NCI-H2227 (cell line): Measurements from ENCODE around the gene YIPF3.
A peak's percentile ranks its signal among the peaks of the same experiment; 100 is the strongest.
"Not testable (repeated sequence)": the region's sequence is repeated elsewhere in the genome, so short reads cannot be mapped to it uniquely, and the experiment has no call there.

Experiments used
- DNase-seq: peaks from one replicate; lab custom pipeline; 2025; ENCODE audit not compliant: unreplicated experiment; lab: John Stamatoyannopoulos, UW

Gene YIPF3

DNA sequence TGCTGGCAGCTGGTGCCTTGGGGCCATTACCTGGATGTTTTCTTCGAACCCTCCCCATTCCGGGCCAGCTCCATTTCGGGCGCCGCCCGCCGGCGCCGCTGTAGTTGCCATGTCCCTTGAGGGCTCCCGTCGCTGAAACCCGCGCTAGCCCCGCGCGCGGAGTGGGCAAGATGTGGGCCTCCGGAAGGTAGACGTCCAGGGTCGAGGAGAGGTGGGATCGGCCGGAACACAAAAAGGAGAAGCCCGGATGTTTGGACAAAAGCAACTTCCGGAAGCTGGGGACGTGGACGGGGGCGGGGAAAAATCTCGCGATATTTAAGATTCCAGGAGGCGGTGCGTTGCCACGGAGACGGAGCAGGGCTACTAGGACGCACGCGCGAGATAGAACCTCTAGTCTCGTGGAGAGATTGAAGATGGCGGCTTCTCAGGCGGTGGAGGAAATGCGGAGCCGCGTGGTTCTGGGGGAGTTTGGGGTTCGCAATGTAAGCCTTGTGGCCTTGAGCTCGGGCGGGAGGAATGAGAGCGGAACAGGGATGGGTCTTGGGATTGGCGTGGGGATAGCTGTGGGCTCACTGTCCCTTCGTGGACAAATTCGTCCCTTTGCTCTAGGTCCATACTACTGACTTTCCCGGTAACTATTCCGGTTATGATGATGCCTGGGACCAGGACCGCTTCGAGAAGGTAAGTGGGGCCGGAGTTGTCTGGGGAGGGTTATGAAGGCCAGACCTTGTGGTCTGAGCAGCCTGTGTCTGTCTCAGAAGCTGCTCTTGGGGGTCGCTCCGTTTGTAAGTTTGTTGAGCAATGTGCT lies at the start of gene YIPF3, which contains the start of gene POLR1C:
Gene YIPF3 (minus strand): TSS at position 230 of the 808 bp plus-strand sequence. CDS start 119 bp downstream, at position 111.
Gene POLR1C (plus strand): TSS at position 393 of the 808 bp plus-strand sequence. CDS start 21 bp downstream, at position 414.
- DNase-seq = peak; percentile 97

DNA sequence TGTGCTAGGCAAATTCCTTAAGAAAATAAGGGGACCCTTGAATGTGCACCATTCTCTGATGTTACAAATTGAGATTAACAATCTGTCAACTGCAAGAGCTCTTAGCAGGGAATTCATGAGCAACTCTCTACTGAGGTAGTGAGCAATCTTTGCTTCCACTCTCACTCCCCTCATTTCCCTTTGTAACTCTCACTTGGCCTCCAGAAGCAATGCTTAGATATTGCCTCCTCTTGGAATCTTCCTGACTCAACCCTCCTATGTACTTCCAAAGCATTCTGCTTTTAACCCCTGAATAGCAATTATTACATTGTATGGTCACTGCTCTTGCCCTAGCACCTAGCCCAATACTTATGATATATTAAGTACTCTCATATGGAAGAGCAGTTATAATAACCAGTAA lies 42.6 kb upstream of the YIPF3 start:
- no peak for DNase-seq

DNA sequence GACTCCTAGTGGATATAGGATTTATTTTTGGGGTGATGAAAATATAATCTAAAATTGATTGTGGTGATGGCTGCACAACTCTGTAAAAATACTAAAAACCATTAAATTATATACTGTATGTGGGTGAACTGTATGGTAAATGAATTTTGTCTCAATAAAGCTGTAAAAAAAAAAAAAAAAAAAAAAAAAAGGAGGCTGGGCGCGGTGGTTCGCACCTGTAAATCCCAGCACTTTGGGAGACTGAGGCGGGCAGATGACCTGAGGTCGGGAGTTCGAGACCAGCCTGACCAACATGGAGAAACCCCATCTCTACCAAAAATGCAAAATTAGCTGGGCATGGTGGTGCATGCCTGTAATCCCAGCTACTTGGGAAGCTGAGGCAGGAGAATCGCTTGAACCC lies 40.9 kb upstream of the YIPF3 start:
- not testable (repeated sequence) for DNase-seq

DNA sequence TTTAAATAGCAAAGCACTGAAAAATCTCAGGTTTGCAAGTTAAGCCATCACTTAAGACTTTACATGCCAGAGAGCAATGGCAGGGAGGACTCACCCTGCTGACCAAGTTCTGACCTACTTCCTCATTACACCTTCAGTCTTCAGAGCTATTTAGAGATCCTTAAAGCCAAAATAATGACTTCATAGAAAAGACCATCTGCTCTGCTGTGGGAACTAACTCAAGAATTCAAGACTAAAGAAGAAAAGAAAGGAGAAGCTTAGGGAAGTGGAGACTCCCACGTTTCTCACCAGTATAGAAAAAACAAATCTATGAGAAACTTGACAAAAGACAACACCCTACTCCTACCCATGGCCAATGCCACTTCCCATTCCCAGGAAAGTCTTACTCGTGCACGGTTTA lies 30.5 kb upstream of the YIPF3 start:
- DNase-seq = no peak

DNA sequence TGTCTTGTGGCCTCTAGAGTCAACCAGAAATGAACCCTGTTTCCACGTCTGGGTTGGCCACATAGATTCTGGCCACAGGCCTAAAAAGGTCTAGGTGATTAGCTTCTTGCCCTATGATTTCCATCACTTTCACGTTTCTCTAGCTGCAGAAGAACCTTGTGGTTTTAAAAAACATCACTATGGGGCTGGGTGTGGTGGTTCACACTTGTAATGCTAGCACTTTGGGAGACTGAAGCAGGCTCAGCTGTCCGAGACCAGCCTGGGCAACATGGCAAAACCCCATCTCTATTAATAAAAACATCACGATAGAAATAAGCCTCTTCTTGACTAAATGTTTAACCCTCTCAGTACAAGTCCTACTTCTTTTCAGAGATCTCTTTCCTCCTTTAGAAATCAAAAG lies 27.7 kb upstream of the YIPF3 start:
- DNase-seq = no peak

DNA sequence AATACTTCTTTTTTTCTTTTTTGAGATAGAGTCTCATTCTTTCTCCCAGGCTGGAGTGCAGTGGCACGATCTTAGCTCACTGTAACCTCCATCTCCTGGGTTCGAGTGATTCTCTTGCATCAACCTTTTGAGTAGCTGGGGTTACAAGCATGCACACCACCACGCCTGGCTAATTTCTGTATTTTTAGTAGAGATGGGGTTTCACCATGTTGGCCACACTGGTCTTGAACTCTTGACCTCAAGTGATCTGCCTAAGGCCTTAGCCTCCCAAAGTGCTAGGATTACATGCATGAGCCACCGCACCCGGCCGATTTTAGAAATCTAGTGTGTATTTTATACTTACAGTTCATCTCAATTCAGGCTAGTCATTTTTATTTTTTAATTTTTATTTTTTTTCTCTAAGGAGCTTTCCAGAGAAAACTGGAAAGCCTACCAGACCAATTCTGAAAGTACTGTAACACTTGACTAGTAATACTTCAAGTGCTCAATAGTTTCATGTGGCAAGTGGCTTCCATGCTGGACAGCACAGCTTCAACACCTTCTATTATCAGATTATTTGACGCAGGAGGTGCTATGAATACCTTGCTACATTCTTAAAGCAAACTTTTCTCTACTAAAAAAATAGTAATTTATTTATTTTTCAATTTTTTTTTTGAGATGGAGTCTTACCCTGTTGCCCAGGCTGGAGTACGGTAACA lies 25.2 kb upstream of the YIPF3 start:
- DNase-seq = no peak

DNA sequence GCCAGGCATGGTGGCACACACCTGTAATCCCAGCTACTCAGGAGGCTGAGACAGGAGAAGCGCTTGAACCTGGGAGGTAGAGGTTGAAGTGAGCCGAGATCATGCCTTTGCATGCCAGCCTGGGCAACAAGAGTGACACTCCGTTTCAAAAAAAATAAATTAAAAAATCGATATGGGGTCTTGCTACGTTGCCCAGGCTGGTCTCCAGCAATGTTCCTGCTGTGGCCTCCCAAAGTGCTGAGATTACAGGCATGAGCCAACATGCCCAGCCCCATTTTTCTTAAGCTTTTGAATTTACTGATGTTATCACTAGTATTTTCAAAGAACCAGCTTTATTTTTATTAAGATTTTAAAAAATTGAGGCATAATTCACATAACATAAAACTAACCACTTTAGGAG lies 23.8 kb upstream of the YIPF3 start:
- DNase-seq = no peak

DNA sequence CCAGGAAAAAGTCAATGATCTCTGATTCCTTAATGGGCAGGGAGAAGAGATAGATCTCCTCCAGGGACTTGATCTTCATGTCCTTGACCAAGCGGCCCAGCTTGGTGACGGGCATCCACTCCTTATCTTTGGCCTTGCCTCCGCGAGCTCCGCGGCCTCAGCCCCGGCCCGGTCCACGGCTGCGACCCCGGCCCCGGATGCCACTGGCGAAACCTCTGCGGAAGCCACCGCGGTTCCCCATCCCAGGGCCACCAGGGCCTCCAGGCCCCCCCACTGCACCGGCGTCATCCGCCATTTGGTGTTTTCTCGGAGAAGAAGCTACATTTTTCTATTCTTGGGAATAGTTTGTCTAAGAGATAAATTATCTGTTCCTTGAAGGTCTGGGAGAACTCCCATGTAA lies 22.7 kb upstream of the YIPF3 start:
- not testable (repeated sequence) for DNase-seq

DNA sequence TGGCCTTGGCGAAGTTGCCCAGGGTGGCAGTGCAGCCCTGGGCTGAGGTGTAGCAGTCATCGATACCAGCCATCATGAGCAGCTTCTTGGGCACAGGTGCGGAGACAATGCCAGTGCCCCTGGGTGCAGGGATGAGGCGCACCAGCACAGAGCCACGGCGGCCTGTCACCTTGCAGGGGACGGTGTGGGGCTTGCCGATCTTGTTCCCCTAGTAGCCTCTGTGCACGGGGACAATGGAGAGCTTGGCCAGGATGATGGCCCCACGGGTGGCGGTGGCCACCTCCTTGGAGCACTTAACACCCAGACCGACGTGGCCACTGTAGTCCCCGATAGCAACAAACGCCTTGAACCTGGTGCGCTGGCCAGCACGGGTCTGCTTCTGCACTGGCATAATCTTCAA lies 22.3 kb upstream of the YIPF3 start:
- DNase-seq = not testable (repeated sequence)

DNA sequence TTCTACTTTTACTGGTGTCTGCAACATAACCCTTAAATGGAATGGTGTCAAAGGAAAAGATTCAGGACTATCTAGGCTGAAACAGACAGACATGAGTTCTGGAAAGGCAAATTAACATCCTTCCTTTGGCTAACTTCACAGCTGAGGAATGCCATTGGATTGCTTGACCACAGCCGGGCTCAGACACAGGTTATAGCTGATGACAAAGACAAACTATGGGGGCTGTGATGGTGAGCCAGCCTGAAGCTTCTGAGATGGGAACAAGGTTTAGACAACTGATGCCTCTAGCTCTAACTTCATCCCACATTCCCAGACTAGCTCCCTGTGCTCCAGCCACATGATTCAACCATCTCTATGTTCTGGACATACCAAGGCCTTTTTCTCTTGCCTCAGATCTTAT lies 15.5 kb upstream of the YIPF3 start:
- no peak for DNase-seq

DNA sequence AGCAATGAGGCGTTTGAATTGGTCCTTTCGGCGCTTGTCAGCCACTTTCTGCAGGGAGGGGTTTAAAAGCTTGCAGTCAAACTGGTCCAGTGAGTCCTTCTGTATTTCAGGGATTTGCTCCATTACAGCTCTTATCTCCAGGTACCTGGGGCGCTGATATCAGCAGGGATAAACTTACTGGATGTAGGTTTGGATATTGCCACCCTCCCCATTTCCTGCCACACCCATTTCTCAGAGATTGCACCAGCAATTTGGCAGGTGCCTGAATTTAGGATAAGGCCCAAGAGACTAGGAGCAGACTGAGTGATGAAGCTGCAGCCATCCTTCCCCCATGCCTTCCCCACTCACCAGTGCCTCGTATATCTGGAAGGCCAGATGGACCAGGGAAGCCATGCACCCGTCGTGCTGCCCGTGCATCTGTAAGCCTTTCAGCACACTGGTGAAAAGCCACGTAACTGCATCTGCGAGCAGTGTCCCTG lies 7.8 kb upstream of the YIPF3 start:
- no peak for DNase-seq

DNA sequence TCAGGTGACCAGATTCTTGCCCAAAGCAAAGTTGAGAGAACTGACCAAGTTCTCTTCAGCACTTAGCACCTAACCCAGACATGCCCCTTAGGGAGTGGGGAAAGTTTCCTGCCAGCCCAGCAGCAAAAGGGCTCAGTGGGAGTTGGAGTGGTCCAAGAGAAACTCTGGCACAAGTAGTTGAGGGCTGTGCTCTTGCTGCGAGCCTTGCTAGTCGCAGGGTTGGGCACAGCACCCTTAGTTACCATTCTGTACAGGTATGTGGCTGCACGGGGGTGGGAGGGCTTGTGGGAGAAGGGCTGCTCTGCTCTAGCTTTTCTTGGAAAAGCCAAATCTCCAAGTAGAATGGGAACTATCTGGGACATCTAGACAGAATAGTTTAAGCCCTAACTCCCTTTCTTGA lies 6.6 kb upstream of the YIPF3 start:
- no peak for DNase-seq

DNA sequence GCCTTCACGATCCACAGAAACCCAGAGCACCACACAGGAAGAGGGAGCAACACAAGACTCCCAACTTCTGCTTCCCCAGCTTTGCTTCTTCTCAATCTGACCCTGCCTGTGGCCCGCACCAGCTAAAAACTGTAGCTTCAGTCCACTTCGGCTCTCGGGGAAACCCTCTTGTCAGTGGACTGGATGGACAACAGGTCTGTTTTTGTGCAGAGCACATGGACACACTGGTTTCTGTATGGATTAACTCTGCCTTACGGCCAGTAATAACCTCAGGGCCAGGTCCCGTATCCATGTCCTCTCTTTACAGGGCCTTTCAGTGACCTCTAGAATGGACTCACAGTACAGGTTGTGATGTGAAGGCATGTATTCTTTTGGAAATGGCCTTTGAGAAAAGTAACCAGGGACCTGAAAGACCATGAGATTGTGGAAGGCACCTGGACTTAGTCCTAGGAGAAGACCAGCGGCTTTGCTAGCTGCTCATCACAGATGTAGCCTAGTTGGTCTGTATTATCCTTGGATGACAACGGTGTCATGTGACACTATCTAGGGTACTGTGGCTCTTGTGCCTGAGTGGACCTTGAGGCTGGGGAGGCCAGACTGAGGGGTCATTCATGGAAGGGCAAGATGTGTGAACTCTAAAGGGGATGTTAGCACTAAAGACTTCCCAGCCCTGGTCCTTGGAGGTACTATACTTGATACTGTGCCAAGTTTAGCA lies 6.0 kb upstream of the YIPF3 start:
- DNase-seq = no peak

DNA sequence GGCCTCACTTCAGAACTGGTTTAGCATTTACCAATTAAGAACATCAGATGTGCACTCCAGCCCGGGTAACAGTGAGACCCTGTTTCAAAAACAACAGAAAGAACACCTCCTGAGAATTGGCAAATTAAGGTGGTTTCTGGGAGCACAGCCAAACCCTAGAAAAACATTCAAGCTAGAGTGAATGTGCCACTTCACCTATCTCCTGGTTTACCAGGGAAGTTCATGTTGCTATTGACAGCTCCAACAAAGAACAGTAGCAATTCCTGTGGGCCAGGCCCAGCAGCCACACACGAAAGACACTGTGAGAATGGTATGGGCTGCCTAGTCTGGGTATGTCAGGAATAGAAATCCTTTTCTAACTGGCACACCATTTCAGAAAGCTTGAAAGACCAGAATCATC lies 5.1 kb upstream of the YIPF3 start:
- DNase-seq = no peak

DNA sequence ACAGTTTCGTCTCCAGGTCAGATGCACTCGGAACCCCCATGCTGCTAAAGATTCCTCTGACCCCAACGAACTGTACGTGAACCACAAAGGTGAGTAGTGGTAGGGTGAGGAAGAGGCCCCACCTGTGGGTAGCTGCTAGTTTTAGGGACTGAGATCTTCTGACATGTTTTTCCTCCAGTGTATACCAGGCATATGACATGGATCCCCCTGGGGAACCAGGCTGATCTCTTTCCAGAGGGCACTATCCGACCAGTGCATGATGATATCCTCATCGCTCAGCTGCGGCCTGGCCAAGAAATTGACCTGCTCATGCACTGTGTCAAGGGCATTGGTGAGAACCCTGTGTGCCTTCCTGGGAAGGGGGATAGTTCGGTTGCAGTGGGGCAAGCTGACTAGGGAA lies 3.4 kb upstream of the YIPF3 start:
- DNase-seq = no peak

DNA sequence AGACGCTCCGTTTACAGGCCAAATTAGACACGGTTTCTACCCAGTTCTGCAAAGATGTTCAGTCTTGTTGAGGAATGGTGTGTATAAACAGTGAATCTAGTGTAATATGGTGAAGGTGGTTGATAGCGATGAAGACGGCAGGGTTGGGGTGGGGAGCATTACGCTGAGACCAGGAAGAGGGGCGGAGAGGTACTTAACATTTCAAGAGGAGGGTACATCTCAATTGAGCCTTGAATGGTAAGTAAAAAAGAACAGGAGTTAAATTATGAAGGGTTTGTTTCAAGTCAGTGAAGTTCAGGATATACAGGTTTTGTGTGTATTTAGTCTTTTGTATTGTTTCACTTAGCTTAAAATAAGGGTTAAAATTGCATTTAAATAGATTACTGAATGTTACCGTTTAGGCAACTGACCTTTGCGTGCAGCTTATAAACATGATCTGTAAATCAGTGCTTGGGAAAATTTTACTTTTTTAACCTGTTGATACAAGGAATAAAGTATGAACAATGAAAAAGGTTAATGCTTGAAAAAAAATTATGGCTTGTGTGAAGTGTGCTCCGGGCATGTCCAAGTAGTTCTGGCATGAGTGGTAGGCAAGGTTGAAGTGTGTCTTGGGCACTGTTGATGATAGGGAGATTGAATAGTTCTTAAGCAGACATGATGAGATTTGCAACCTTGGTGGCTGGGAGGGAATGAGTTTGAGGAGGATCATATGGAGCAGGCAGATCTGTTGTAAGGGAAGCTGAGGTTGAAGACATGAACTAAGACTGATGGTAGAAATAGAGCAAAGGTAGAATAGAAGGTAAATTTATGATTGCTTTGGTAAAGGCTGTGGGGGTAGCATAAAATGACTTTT lies 1.0 kb upstream of the YIPF3 start:
- no peak for DNase-seq

DNA sequence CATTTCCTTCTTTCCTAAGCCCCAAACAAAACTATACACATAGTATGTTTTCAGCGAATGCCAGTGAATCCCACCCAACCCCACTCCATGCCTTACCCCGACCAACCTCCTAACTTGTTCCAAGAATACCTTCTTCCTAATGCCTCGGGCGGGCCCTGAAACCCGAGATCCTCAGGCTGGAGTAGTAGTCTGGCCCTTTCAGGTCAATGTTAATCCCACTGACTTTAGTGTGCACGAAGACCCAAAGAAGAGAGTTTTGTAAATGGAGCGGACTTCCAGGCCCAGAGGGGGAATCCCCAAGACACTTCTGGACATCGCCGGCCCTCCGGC lies 394 bp downstream of the YIPF3 start:
- no peak for DNase-seq

DNA sequence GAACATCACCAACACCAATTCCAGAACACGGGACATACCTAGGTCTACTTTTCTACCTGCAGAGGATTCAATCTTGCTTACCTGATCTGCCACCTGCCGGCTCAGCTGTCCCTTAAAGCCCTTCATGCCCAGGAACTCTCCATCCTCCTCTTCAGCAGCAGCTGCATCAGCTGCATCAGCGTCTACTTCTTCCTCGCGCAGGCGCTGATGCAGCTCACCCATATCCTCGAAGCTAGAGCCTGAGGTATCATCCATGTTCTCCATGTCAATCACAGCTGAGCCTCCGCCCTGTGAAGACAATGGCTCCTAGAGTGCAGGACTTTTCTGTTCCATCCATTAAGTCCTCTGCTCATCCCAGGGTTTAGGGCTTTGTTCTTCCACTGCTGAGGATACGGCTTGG lies 918 bp downstream of the YIPF3 start:
- peak; percentile 49 for DNase-seq

DNA sequence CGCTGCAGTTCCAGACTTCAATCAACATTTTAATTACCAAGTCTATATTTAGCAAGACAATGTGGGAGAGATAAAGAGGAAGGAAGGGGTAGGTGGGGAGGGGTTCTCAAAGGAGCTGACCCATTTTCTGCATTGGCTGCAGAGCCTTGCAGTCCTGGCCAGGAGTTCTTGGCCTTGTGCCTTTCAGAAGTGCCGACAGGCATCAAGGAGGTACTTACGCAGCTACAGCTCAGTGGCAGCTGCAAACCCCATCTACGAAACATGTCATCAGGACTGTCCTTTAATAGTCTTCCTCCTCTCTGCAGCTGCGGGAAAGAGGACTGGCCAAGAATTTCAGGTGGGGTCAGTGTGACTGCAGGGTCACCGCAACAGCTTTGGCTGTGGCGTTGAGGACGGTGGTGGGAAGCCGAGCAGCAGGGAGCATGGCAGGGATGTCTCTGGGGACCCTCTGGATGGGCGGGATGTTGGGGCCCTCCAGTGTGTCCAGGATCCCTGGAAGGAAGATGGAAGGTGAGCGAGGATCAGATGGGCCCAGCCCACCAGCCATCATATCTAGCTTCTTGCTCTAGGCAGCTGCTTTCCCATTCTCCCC lies 4.8 kb downstream of the YIPF3 start:
- DNase-seq = no peak

DNA sequence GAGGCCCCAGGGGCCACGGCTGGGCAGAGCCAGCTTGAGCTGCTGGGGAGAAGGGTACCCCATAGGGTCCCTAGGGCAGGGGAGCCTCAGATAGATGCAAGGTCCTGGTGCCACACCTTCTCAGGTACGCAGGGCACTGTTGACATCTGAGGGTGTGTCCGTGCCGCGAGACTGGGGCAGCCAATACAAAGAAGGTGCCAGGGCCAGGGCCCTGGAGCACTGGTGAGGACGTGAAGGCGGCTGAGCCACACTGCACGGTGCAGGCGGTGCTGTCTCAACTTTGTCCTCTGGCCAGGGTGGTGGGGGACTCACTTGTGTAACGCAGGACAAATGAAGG lies 5.9 kb downstream of the YIPF3 start:
- no peak for DNase-seq
